Suprapubic skin (tissue), 4 donors: ENCODE measurements around the gene CWC27. TPM values are rescaled to one million over a fixed set of nuclear protein-coding genes. Genes with fewer than 3 reads are reported as not detected.

Experiments used
- DNase-seq, 2 donors: peaks; one replicate each; pipeline ENCODE4 v3.0.0-alpha.2; 2019; ENCODE audit warnings: low spot score in 2 of 2
- H3K27ac ChIP-seq: fragments of 200-600 bp; sonication (generic); one replicate; pipeline ENCODE4 v1.5.1; 2019
- H3K27me3 ChIP-seq: fragments of 200-600 bp; sonication (generic); one replicate; pipeline ENCODE4 v1.5.1; 2019
- H3K36me3 ChIP-seq: fragments of 200-600 bp; sonication (generic); one replicate; pipeline ENCODE4 v1.5.1; 2019
- H3K4me1 ChIP-seq: fragments of 200-600 bp; sonication (generic); one replicate; pipeline ENCODE4 v1.5.1; 2019
- H3K4me3 ChIP-seq: fragments of 200-600 bp; sonication (generic); one replicate; pipeline ENCODE4 v1.5.1; 2019; ENCODE audit warnings: mild to moderate bottlenecking
- H3K9me3 ChIP-seq: fragments of 200-600 bp; sonication (generic); one replicate; pipeline ENCODE4 v1.5.1; 2019
- CTCF ChIP-seq, 2 donors: fragments of 200-600 bp in 1 of 2; fragments of 450-650 bp in 1 of 2; sonication (generic) in 1 of 2; IDR thresholded peaks; one replicate each; pipeline ENCODE4 v1.5.1; 2016 to 2019; ENCODE audit warnings: antibody characterized with exemption in 2 of 2, mild to moderate bottlenecking in 1 of 2, moderate library complexity in 1 of 2
- EP300 ChIP-seq: sonication (generic); formaldehyde crosslinking; IDR thresholded peaks from one replicate; pipeline ENCODE4 v1.6.1; 2017; ENCODE audit warnings: antibody characterized with exemption
- POLR2A ChIP-seq, 2 donors: fragments of 450-650 bp; IDR thresholded peaks; one replicate each; pipeline ENCODE4 v1.6.1; 2017; ENCODE audit warnings: antibody characterized with exemption in 2 of 2, mild to moderate bottlenecking in 2 of 2, moderate library complexity in 2 of 2
- POLR2AphosphoS5 ChIP-seq, 3 donors: sonication (generic); formaldehyde crosslinking; IDR thresholded peaks; one replicate each; pipeline ENCODE4 v1.6.1; 2017; ENCODE audit warnings: antibody characterized with exemption in 3 of 3
- WGBS: methylation state at CpG from one replicate; pipeline ENCODE4 v1.1.5; 2018; 5-methylcytosine and 5-hydroxymethylcytosine counted together
- total RNA-seq, 4 donors: library from RNA; depleted of rRNA; stranded (reverse); fragments of >200 nt; gene quantifications; one replicate each; pipeline ENCODE4 v1.1.0, GENCODE V29; 2016

The CWC27 gene
- total RNA-seq, 4 donors from 2014 or later: 6.4 to 17.8 (median 13.0) TPM

- no peaks in the 10 kb centered on the region for H3K27me3 ChIP-seq
- H3K4me1 ChIP-seq: no peaks in the 10 kb centered on the region
- TF ChIP-seq EP300 (no peak), CTCF (IDR thresholded peaks at IDR 0.05) (no peak), POLR2AphosphoS5 (IDR thresholded peaks at IDR 0.05) (no peak), POLR2A (IDR thresholded peaks at IDR 0.05) (no peak)
- peaks cover 9% of the 10 kb centered on the region for H3K36me3 ChIP-seq
- WGBS: 67% methylated on average over 2 of the region's 2 CpGs
- no peak overlapping the region for H3K4me3 ChIP-seq
- H3K9me3 ChIP-seq: no peaks in the 10 kb centered on the region
- no peak for DNase-seq
- no peak overlapping the region for H3K27ac ChIP-seq
These were observed 209.8 kb downstream of the CWC27 start for GRCh38 chr5:64978546-64978945.

GRCh38 chr5:64979531-64979930 is 210.8 kb downstream of the CWC27 start:
- Histone ChIP-seq H3K36me3 (peaks cover 2% of the 10 kb centered on the region), H3K27ac (no peak overlapping the region), H3K4me1 (no peaks in the 10 kb centered on the region), H3K9me3 (no peaks in the 10 kb centered on the region), H3K27me3 (no peaks in the 10 kb centered on the region), H3K4me3 (no peak overlapping the region)
- TF ChIP-seq CTCF (IDR thresholded peaks at IDR 0.05) (no peak), EP300 (no peak), POLR2AphosphoS5 (IDR thresholded peaks at IDR 0.05) (no peak), POLR2A (IDR thresholded peaks at IDR 0.05) (no peak)
- DNase-seq: no peak
- WGBS: 83% methylated on average over 3 of the region's 3 CpGs

GRCh38 chr5:64980176-64980575 is 211.4 kb downstream of the CWC27 start:
- WGBS: 84% methylated on average over 2 of the region's 2 CpGs
- DNase-seq: no peak
- Histone ChIP-seq H3K9me3 (no peaks in the 10 kb centered on the region), H3K4me3 (no peak overlapping the region), H3K27ac (no peak overlapping the region), H3K36me3 (peaks cover 2% of the 10 kb centered on the region), H3K4me1 (no peaks in the 10 kb centered on the region), H3K27me3 (no peaks in the 10 kb centered on the region)
- TF ChIP-seq EP300: no peak
- no peak for TF ChIP-seq CTCF (IDR thresholded peaks at IDR 0.05)
- no peak for TF ChIP-seq POLR2A (IDR thresholded peaks at IDR 0.05)
- TF ChIP-seq POLR2AphosphoS5 (IDR thresholded peaks at IDR 0.05): no peak

- Histone ChIP-seq H3K27me3 (no peaks in the 10 kb centered on the region), H3K27ac (no peak overlapping the region), H3K4me1 (no peaks in the 10 kb centered on the region), H3K9me3 (no peaks in the 10 kb centered on the region), H3K36me3 (peaks cover under 1% of the 10 kb centered on the region), H3K4me3 (no peak overlapping the region)
- 100% methylated on average over 1 of the region's 1 CpG for WGBS
- no peak for DNase-seq
- no peak for TF ChIP-seq POLR2A (IDR thresholded peaks at IDR 0.05)
- TF ChIP-seq POLR2AphosphoS5 (IDR thresholded peaks at IDR 0.05): no peak
- TF ChIP-seq EP300: no peak
- TF ChIP-seq CTCF (IDR thresholded peaks at IDR 0.05): no peak
These were observed 219.0 kb downstream of the CWC27 start for GRCh38 chr5:64987768-64988167.

GRCh38 chr5:65009207-65009606 is 240.5 kb downstream of the CWC27 start:
- DNase-seq: no peak
- H3K9me3 ChIP-seq: no peaks in the 10 kb centered on the region
- WGBS: 100% methylated on average over 1 of the region's 1 CpG
- H3K27me3 ChIP-seq: no peaks in the 10 kb centered on the region
- TF ChIP-seq EP300 (no peak), POLR2A (IDR thresholded peaks at IDR 0.05) (no peak), CTCF (IDR thresholded peaks at IDR 0.05) (no peak), POLR2AphosphoS5 (IDR thresholded peaks at IDR 0.05) (no peak)
- H3K4me1 ChIP-seq: no peaks in the 10 kb centered on the region
- H3K27ac ChIP-seq: no peak overlapping the region
- H3K36me3 ChIP-seq: no peaks in the 10 kb centered on the region
- no peak overlapping the region for H3K4me3 ChIP-seq
